ENCODE results near the gene LIPC. TPM values are rescaled to one million over a fixed set of nuclear protein-coding genes. Genes with fewer than 3 reads are reported as not detected.

Gene LIPC
- total RNA-seq, 1 donor from 2014 or later = not detected

DNA sequence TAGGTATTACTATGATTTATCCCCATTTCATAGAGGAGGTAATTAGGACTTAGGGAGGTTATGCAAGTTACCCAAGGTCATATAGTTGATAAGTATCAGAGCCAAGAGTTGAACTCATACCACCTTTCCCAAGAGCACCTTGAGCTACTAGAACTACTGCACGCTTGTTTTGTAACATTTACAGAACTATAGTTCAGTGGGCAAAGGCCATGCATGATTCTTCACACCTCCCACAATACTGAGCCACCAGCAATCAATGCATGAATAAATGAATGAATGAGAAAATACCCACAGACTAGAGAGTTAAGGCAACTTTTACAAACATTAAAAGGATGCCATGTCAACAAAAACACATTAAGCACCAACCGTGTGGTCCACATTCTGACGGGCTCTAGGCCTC is 46.8 kb downstream of the LIPC start:
- DNase-seq (ENCODE audit: extremely low spot score, unreplicated experiment) = no peak
- no peaks in the 10 kb centered on the region for H3K27me3 Mint-ChIP-seq (ENCODE audit: unreplicated experiment)
- TF ChIP-seq, protein P1, sequence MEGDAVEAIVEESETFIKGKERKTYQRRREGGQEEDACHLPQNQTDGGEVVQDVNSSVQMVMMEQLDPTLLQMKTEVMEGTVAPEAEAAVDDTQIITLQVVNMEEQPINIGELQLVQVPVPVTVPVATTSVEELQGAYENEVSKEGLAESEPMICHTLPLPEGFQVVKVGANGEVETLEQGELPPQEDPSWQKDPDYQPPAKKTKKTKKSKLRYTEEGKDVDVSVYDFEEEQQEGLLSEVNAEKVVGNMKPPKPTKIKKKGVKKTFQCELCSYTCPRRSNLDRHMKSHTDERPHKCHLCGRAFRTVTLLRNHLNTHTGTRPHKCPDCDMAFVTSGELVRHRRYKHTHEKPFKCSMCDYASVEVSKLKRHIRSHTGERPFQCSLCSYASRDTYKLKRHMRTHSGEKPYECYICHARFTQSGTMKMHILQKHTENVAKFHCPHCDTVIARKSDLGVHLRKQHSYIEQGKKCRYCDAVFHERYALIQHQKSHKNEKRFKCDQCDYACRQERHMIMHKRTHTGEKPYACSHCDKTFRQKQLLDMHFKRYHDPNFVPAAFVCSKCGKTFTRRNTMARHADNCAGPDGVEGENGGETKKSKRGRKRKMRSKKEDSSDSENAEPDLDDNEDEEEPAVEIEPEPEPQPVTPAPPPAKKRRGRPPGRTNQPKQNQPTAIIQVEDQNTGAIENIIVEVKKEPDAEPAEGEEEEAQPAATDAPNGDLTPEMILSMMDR (IDR thresholded peaks at IDR 0.05) = no peak
- H3K36me3 Mint-ChIP-seq (ENCODE audit: unreplicated experiment) = no peaks in the 10 kb centered on the region
- no peaks in the 10 kb centered on the region for H3K9me3 Mint-ChIP-seq (ENCODE audit: unreplicated experiment)
- H3K4me3 Mint-ChIP-seq (ENCODE audit: unreplicated experiment) = no peak overlapping the region
- no peak overlapping the region for H3K27ac Mint-ChIP-seq (ENCODE audit: unreplicated experiment)
- H3K4me1 Mint-ChIP-seq (ENCODE audit: unreplicated experiment) = peaks cover 25% of the 10 kb centered on the region

DNA sequence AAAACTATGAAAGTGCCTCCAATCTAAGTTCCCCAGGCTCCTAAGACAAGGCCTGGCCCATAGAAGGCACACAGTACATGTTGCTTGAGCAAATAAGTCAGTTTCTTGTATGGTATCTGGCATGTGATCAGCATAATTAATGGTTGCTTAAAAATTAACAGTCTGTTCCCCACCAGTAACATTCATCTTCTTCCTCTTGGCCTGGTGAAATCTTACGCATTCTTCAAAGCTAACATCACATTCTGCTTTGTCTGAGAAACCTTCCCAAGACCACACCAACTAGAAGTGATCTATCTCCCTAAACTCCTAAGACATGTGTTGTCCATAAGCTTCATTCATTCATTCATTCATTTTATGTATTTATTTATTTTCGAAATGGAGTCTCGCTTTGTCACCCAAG is 48.1 kb downstream of the LIPC start:
- no peaks in the 10 kb centered on the region for H3K36me3 Mint-ChIP-seq (ENCODE audit: unreplicated experiment)
- TF ChIP-seq, protein P1 (IDR thresholded peaks at IDR 0.05) = no peak
- H3K27ac Mint-ChIP-seq (ENCODE audit: unreplicated experiment) = no peak overlapping the region
- DNase-seq (ENCODE audit: extremely low spot score, unreplicated experiment) = no peak
- no peaks in the 10 kb centered on the region for H3K27me3 Mint-ChIP-seq (ENCODE audit: unreplicated experiment)
- peaks cover 21% of the 10 kb centered on the region for H3K4me1 Mint-ChIP-seq (ENCODE audit: unreplicated experiment)
- H3K9me3 Mint-ChIP-seq (ENCODE audit: unreplicated experiment) = no peaks in the 10 kb centered on the region
- H3K4me3 Mint-ChIP-seq (ENCODE audit: unreplicated experiment) = no peak overlapping the region

DNA sequence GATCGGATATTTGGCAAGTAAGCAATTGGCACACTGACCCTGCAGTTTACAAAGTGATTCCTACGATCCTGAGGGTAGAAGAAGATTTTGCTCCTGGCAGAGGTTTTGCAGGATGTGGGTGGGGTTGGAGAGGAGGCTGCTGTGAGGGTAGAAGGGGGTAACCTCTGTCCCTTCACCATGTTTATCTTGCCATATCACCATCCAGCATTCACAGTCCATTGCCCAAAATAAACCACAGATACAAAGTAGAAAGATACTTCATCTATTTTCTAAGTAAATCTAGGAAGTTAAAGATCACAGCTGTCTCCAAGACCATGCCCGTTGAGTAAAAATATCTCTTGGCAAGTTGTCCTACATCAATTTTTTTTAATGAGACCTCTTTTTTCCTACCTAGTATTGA is 51.6 kb downstream of the LIPC start:
- H3K9me3 Mint-ChIP-seq (ENCODE audit: unreplicated experiment) = no peaks in the 10 kb centered on the region
- H3K4me3 Mint-ChIP-seq (ENCODE audit: unreplicated experiment) = no peak overlapping the region
- peaks cover 7% of the 10 kb centered on the region for H3K4me1 Mint-ChIP-seq (ENCODE audit: unreplicated experiment)
- TF ChIP-seq, protein P1 (IDR thresholded peaks at IDR 0.05) = no peak
- no peak for DNase-seq (ENCODE audit: extremely low spot score, unreplicated experiment)
- no peaks in the 10 kb centered on the region for H3K27me3 Mint-ChIP-seq (ENCODE audit: unreplicated experiment)
- no peaks in the 10 kb centered on the region for H3K36me3 Mint-ChIP-seq (ENCODE audit: unreplicated experiment)
- H3K27ac Mint-ChIP-seq (ENCODE audit: unreplicated experiment) = no peak overlapping the region

DNA sequence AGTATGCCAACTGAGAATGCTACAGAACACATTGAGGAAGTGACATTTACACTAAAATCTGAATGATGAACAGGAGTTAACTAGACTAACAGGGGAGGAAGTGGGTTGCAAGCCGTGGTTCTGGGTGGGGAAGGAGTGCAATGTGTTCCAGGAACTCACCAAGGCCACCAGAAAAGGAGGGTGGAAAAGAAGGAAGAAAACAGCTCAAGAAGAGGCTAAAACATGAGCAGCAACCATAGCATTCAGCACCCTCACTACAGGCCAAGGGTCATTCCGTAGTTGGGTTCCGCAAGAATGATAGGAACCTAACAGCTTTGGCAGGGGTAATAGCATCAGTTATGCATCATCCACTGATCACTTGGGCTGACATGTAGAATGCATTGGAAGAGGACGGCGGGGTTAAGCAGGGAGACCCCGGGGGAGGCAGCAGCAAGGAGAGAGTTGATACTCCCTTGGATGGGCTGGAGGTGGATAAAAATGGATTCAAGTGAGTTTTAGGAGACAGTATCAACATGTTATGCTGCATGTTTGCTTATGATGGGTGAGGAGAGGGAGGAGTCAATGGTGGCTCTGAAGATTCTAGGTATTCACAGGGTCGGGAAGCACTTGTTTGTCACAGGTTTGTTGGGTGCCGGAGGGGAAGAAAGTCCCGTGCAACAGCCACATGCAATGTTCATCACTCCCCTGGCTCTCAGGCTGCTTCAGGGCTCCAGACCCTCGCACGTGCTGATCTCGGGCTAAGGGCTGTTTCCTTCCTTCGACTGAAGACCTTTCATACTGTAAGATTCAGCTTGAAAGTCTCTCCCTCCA is 53.2 kb downstream of the LIPC start:
- no peaks in the 10 kb centered on the region for H3K36me3 Mint-ChIP-seq (ENCODE audit: unreplicated experiment)
- no peak for DNase-seq (ENCODE audit: extremely low spot score, unreplicated experiment)
- H3K27ac Mint-ChIP-seq (ENCODE audit: unreplicated experiment) = no peak overlapping the region
- TF ChIP-seq, protein P1 (IDR thresholded peaks at IDR 0.05) = no peak
- H3K27me3 Mint-ChIP-seq (ENCODE audit: unreplicated experiment) = no peaks in the 10 kb centered on the region
- peaks cover 7% of the 10 kb centered on the region for H3K4me1 Mint-ChIP-seq (ENCODE audit: unreplicated experiment)
- no peaks in the 10 kb centered on the region for H3K9me3 Mint-ChIP-seq (ENCODE audit: unreplicated experiment)
- H3K4me3 Mint-ChIP-seq (ENCODE audit: unreplicated experiment) = no peak overlapping the region

DNA sequence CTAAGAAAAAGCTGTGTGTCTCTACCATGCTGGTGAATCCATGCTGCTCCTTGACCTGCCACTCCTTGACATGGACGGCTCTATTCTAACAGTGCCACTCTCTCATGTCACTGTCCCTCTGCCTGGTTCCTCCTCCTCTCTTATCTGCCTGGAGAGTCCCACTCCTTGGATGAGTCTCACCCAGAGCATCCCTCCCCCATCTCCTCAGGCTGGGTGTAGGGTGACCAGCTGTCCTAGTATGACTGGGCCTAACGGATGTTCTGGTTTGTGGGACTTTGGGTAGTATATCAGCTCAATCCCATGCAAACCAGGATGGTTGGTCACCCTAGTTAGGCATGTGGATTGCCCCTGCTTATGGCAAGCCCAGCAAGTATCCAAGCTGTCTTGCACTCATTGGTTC is 54.3 kb downstream of the LIPC start:
- H3K27me3 Mint-ChIP-seq (ENCODE audit: unreplicated experiment) = no peaks in the 10 kb centered on the region
- no peaks in the 10 kb centered on the region for H3K36me3 Mint-ChIP-seq (ENCODE audit: unreplicated experiment)
- peaks cover 7% of the 10 kb centered on the region for H3K4me1 Mint-ChIP-seq (ENCODE audit: unreplicated experiment)
- TF ChIP-seq, protein P1 (IDR thresholded peaks at IDR 0.05) = no peak
- H3K27ac Mint-ChIP-seq (ENCODE audit: unreplicated experiment) = no peak overlapping the region
- H3K9me3 Mint-ChIP-seq (ENCODE audit: unreplicated experiment) = no peaks in the 10 kb centered on the region
- no peak for DNase-seq (ENCODE audit: extremely low spot score, unreplicated experiment)
- H3K4me3 Mint-ChIP-seq (ENCODE audit: unreplicated experiment) = no peak overlapping the region
